H7 (cell line): ENCODE results near the gene PNPLA7. TPM values are rescaled to one million over a fixed set of nuclear protein-coding genes. Genes with fewer than 3 reads are reported as not detected.
"Not testable (repeated sequence)": the region's sequence is repeated elsewhere in the genome, so short reads cannot be mapped to it uniquely, and the experiment has no call there.

Experiments
- DNase-seq: peaks from one replicate; pipeline ENCODE4 v3.0.0; 2012
- H3K27me3 ChIP-seq: 2 replicates; pipeline ENCODE4 v1.6.0; 2011; ENCODE audit warnings: mild to moderate bottlenecking, low read length; ENCODE audit not compliant: control insufficient read depth, insufficient read depth
- H3K36me3 ChIP-seq: replicated peaks from 2 replicates; pipeline ENCODE4 v1.5.1; 2011; ENCODE audit warnings: low read length; ENCODE audit not compliant: control insufficient read depth, insufficient read depth
- H3K4me3 ChIP-seq: 2 replicates; pipeline ENCODE4 v1.5.1; 2011; ENCODE audit warnings: low read depth, mild to moderate bottlenecking, control low read depth, low read length, moderate library complexity; ENCODE audit not compliant: insufficient read depth
- total RNA-seq: library from RNA; depleted of rRNA; stranded (reverse); fragments of >200 nt; shearing (Covaris generic); gene quantifications from 2 replicates; pipeline ENCODE4 v1.2.3, GENCODE V29; 2014

PNPLA7 gene
- total RNA-seq, 1 experiment from 2014 or later = 0.14 TPM

- Histone ChIP-seq H3K36me3 (no peaks in the 10 kb centered on the region), H3K4me3 (no peak overlapping the region), H3K27me3 (no peaks in the 10 kb centered on the region)
- DNase-seq = peak; percentile 47
Measured at GRCh38 chr9:137480686-137481683, 69.2 kb downstream of the PNPLA7 start.

- no peaks in the 10 kb centered on the region for H3K27me3 ChIP-seq
- no peak for DNase-seq
- H3K4me3 ChIP-seq = no peak overlapping the region
- no peaks in the 10 kb centered on the region for H3K36me3 ChIP-seq
Measured at GRCh38 chr9:137479892-137480685, 70.1 kb downstream of the PNPLA7 start.

GRCh38 chr9:137478962-137479861 lies 71.0 kb downstream of the PNPLA7 start:
- no peaks in the 10 kb centered on the region for H3K36me3 ChIP-seq
- H3K27me3 ChIP-seq = no peaks in the 10 kb centered on the region
- H3K4me3 ChIP-seq = no peak overlapping the region
- no peak for DNase-seq

GRCh38 chr9:137478613-137478961 lies 71.6 kb downstream of the PNPLA7 start:
- no peak for DNase-seq
- Histone ChIP-seq H3K4me3 (no peak overlapping the region), H3K36me3 (no peaks in the 10 kb centered on the region), H3K27me3 (no peaks in the 10 kb centered on the region)

- no peak for DNase-seq
- H3K27me3 ChIP-seq = no peaks in the 10 kb centered on the region
- no peak overlapping the region for H3K4me3 ChIP-seq
- H3K36me3 ChIP-seq = no peaks in the 10 kb centered on the region
Measured at GRCh38 chr9:137477778-137478612, 72.2 kb downstream of the PNPLA7 start.

- no peak overlapping the region for H3K4me3 ChIP-seq
- DNase-seq = no peak
- no peaks in the 10 kb centered on the region for H3K27me3 ChIP-seq
- H3K36me3 ChIP-seq = no peaks in the 10 kb centered on the region
Measured at GRCh38 chr9:137476856-137477255, 73.3 kb downstream of the PNPLA7 start.

- no peak overlapping the region for H3K4me3 ChIP-seq
- DNase-seq = no peak
- no peaks in the 10 kb centered on the region for H3K36me3 ChIP-seq
- H3K27me3 ChIP-seq = no peaks in the 10 kb centered on the region
Measured at GRCh38 chr9:137475666-137476065, 74.5 kb downstream of the PNPLA7 start.

- H3K27me3 ChIP-seq = no peaks in the 10 kb centered on the region
- H3K36me3 ChIP-seq = no peaks in the 10 kb centered on the region
- DNase-seq = no peak
- no peak overlapping the region for H3K4me3 ChIP-seq
Measured at GRCh38 chr9:137474271-137474670, 75.9 kb downstream of the PNPLA7 start.

GRCh38 chr9:137470785-137471184 lies 79.4 kb downstream of the PNPLA7 start:
- no peak overlapping the region for H3K4me3 ChIP-seq
- DNase-seq = no peak
- no peaks in the 10 kb centered on the region for H3K27me3 ChIP-seq
- H3K36me3 ChIP-seq = no peaks in the 10 kb centered on the region

GRCh38 chr9:137467896-137468295 lies 82.3 kb downstream of the PNPLA7 start:
- DNase-seq = no peak
- no peaks in the 10 kb centered on the region for H3K36me3 ChIP-seq
- H3K4me3 ChIP-seq = no peak overlapping the region
- 0 out of 2 replicates have a peak, but pooled peaks cover 2% of the 10 kb centered on the region for H3K27me3 ChIP-seq

GRCh38 chr9:137467161-137467581 lies 83.0 kb downstream of the PNPLA7 start:
- Histone ChIP-seq H3K36me3 (no peaks in the 10 kb centered on the region), H3K4me3 (no peak overlapping the region), H3K27me3 (peaks cover 7% of the 10 kb centered on the region)
- DNase-seq = peak; percentile 42

- not testable (repeated sequence) for H3K4me3 ChIP-seq, H3K36me3 ChIP-seq, DNase-seq
- H3K27me3 ChIP-seq = peaks cover 11% of the 10 kb centered on the region
Measured at GRCh38 chr9:137466389-137467085, 83.7 kb downstream of the PNPLA7 start.
